GM19463 (cell line): Measurements from ENCODE around the gene CCNY.

ENCODE experiments used
- ATAC-seq: cut with Tn5 transposase; IDR thresholded peaks from one replicate; pipeline ENCODE4 v1.9.1; 2021; ENCODE audit warnings: mild to moderate bottlenecking, moderate library complexity; ENCODE audit not compliant: unreplicated experiment

Gene CCNY

DNA sequence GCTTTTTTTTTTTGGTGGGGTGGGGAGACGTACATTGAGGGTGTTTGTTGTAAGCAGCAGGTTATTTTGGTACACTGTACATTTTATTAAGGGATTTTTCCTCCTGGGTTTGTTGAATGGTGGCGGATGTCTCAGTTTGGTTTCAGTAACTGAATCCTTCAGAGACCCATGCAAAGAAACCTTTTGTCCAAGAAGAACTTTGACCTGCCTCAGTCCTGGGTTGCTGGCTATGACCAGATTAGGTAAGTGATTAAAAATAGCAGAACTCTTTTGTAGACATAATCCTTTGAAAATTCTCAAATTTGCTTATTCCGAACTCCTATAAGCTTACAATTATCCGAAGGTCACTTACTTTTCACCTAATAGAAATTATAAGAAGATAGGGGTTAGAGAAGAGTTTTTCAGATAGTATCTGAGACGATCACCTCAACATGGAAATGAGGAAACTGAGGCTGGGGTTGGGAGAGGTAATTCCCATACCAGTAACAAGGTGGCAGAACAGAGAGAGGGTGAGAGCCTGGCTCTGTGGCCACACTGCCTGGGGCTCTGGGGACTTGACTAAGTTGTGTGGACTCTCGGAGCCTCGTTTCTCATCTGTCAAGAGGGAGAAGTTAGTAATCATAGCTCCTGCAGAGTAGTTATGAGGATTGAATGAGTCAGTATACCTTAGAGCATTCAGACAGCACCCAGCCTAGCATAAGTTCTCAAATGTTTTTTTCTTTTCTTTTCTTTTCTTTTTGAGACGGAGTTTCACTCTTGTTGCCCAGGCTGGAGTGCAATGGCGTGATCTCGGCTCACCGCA, 87.4 kb downstream of the CCNY start:
- ATAC-seq, result no peak

DNA sequence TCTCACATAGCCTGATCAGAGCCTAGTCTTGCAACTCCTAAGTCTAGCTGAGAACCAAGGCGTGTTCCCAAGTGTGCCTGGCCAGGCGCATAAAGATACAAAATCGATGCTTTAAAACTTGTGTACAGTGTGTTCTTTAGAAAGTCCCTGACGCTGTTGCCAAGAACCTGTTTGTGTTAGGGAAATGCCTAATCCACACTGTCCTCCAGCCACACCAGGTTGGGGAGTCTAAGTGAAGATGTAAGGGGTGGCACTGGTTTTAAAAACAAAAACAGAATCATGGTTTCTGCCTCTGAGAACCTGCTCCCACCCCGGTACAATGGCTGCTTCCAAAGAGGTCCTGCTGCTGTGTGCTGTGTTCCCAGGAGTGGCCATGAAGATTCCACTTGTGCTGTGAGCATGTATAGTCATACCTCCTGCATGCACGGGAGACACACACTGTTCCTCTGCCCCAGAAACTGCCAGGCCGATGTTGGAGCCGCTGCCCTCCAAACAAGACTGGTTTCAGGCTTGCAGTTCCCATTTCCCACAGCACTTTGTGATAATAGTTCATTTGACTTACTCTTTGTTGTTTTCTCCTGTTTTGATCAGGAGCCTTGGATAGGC, 88.5 kb downstream of the CCNY start:
- ATAC-seq, result no peak

DNA sequence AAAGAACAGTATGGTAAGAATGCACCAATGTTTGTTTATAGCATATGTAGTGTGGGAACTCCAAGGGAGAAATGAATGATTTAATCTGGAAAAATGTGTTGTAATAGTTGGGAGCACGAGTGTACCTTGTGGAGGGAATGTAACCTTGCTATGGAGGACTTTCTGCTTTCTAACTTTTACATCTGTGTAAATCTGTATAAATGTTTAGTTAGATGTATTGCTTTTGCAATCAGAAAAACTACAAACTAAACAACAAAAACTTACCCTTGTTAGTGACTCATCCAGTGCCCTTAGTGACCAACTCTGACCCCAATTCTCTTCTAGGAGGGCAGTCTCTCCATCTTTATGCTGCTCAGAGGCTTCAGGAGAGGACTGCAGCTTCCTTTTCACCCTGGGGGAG, 89.3 kb downstream of the CCNY start:
- no peak for ATAC-seq

DNA sequence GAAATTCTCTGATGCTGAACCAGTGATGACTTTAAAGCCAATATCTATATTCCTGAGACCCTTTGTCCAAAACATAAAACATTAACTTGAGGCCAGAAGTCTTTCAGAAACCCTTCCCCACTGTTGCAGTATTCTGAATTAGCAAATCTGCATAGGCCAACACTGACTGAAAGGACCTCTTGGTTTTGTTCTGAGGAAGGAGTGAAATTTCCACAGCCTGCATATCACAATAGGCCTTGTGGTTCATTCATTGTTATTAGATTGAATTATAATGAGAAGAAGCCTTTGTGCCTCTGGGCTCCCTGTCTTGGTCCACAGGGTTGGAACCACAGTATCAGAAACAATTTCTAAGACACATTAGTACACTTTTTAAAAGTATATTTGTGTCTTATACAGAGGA, 90.3 kb downstream of the CCNY start:
- ATAC-seq, result no peak

DNA sequence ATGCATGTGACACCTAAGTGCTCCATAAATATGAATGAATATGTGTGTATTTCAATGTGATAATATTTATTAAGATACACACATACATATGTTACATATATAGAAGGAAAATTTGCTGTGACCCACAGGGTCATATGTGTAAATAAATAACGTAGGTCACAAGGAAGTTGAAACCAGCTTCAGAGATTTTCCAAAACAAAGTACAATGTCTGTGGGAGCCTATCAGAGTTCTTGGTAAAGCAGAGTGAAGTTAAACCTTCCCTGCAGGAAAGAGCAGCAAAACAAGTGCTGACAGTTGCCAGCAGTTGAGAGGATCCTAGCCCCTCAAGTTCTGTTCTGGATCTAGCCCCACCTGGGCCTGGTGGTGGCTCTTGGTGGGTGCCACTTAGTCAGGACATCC, 91.2 kb downstream of the CCNY start:
- no peak for ATAC-seq

DNA sequence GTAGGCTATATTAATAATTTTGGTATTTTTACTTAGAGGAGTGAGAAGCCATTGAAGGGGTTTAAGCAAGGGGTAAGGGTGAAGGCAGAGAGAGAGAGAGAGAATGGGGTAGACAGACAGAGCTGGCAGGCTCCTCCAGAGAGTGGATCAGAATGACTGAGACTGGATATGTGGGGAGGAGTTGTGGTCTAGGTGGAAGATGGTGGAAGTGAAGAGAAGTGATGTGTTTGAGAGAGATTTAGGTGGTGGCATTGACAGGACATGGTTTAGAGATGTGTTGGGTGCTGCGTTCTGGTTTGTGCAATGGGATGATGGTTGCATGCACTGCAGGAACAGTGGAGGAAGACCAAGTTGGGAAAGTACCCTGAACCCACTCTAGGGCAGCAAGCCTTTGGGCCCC, 92.2 kb downstream of the CCNY start:
- no peak for ATAC-seq

DNA sequence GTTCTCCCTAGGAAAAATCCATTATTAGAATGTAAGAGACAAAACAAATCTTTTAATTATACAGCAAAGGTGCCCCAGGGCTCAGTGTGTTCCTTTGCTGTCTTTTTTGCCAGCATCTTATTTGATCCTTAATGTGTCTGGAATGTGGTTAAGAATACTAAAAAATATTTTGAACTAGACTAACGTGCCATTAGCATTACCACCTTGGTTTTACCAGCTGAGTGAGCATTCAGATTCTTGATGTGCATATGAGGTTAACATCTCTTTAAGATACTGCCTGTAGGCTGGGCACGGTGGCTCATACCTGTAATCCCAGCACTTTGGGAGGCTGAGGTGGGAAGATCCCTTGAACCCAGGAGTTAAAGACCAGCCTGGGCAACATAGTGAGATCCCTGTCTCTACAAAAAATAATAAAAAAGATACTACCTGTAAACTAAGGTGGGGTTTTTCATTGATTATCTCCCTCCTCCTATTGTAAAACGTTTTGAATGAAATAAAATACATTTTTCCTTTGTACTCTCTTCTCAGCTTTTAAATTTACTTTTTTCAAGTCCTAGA, 96.6 kb downstream of the CCNY start:
- no peak for ATAC-seq

DNA sequence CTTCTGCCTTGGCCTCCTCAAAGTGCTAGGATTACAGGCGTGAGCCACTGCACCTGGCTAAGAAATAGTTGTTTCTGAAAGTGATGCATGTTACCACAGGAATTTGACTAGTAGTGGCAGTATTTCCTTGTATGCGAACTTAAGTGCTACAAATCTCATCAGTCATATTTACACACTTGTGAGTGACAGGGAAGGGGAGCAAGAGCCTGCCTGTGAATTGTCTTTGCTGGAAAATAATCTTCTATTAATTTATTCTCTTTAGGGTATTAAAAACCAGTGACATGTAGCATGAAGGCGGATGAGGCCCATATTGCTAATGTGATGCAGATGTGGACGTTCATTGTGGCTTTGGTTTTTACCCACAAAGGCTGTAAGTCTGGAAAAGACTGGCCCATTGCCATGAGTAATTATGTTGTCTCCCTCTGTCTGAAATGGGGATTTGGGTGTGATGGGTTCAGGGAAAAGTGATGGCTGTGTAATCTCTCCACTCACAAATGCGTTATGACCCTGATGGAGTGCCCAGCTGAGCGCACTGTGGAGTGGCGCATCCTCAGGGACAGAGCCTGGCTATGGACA, 97.6 kb downstream of the CCNY start:
- ATAC-seq, result no peak

DNA sequence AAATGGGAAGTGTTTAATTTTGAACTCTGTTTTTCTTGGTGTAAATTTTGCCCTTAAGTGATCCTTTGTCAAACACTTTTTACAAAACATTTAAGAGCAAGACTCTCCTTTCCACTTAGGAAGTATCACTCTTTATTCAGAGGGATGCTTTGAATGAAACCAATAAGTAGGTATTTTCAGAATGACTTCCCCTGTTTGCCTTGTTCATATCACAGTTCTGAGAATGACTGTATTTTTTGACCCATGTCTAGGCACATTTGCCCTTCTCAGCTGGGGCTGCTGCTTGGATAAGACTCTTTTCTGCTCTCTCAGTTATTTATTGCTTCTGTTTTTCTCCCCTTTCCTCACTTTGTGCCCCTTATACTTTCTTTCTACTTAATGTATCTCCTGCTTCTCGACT, 98.2 kb downstream of the CCNY start:
- no peak for ATAC-seq

DNA sequence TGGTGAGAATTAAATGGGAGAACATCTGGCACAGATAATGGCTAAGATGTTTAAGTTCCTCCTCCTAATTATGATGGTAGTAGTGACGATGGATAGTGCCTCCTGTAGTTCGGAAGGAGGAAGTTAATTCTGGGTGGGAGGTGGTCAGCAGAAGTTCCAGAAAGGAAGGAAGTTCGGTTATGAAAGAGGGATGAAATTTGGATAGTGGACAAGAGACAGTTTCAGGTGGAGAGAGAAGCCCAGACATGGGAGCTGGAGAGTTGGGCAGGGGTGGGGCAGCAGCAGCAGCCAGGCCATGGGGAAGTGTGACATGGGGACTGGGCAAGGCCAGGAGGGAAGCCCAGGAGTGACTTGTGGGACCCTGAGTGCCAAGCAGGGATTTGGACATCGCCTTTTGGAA, 99.5 kb downstream of the CCNY start:
- ATAC-seq, result no peak

DNA sequence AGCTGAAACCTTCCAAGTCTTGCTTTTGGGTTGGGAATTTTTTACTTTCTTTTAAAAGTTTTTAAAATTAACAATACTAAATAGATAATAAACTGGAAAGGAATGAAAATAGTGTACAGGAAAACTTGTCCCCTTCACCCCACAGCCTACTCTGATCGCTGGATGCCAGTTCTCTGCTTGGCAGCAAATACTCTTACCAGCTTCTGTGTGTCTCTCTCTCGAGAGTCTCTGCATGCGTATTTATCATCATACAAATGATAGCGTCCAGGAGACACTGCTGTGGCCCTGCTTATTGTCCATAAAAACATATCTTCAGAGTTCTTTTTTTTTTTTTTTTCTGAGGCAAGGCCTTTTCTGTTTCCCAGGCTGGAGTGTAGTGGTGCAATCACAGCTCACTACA, 101.5 kb downstream of the CCNY start:
- ATAC-seq, result no peak

DNA sequence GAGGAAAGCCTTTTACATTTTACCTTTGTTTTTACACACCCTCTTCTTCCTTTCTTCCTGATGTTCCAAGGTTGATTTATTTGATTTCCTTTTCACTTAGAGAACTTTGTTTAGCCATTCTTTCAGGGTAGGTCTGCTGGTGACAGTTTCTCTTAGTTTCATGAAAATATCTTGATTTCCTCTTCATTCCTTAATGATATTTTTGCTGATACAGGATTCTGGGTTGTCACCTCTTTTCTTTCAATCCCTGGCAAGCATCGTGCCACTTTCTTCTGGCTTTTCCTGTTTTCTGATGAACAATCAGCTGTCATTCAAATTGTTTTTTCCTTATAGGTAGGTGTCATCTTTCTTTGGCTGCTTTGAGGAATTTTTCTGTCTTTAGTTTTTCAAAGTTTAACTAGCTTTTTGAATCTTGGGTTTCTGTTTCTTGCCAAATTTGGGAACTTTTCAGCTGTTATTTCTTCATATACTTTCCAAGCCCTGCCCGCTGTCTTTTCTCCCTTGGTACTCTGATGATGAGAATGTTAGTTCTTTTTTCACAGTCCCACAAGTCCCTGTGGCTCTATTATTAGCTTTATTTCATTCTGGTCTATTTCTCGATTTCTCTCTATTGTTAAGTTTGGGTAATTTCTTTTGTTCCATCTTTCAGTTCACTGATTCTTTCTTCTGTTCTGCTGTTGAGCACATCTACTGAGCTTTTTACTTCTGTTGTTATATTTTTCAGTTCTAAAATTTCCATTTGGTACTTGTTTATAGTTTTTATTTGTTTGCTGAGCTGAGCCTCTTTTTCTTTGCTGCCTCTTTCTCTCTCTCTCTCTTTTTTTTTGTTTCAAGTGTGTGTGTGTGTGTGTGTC, 102.6 kb downstream of the CCNY start:
- ATAC-seq, result no peak

DNA sequence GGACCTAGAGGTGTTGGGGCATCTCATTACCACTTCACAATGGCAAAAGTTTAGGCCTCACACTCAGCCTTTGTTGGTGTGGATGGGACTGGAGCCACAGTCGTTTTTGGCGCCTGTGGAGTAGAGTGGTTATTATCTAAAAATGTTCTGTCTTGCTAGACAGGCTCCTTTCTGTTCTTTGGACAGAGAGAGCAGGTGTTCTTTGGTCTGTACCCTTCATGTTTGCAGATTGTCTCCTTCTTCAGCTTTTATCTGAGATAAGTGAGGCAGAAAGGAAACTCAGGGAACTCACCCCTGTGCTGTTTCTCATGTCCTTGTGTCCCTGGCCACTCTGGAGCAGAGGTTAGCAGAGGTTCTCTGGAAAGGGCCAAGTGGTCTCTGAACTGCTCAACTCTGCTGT, 103.7 kb downstream of the CCNY start:
- ATAC-seq, result no peak

DNA sequence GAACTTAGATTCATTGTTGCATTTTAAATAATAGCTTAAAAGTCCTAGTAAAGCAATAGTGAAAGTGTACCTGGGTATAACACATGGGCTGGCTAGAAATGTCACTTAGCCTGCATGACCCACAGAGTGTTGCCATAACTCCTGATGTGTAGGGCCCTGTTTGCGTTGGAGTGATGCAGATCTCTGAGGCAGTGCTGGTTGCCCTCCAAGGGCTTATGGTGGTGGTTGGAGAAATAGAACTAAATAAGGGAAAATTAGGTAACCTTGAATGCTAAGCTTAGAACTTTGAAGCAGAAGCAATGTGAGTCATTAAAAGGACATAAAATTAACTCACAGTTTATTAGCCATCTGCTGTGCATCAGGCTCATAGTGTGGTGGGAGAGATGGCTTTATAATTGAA, 105.7 kb downstream of the CCNY start:
- no peak for ATAC-seq

DNA sequence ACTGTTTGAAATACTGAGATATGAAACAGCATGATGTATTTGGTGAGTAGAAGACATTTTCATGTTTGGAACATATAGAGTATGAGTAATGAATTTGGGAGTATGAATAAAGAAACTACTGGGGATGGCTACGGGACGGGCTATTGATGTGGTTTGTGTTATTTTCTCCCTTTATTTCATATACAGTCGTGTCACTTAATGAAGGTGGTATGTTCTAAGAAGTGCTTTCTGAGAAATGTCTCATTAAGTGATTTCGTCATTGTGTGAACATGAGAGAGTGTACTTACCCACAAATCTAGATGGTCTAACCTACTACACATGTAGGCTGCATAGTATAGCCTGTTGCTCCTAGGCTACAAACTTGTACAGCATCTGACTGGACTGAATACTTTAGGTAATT, 106.3 kb downstream of the CCNY start:
- ATAC-seq, result no peak

DNA sequence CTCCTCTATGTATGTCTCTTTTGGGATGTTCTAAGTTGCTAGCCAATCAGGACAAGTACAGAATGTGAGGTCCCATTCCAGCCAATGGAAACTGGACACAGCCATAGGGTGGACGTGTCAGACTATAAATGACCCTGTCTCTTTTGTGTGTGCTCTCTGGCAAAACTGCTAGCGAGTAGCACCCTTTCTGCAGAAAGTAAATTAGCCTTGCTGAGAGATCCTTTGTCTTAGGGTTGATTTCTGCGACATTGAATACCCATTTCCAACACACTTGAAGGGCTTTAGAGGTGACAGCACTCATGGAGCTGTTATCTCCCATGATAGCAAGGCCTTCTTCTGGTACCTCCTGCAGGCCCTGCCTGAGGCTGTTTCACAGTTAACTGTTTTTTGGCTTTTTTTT, 107.5 kb downstream of the CCNY start:
- ATAC-seq, result no peak

DNA sequence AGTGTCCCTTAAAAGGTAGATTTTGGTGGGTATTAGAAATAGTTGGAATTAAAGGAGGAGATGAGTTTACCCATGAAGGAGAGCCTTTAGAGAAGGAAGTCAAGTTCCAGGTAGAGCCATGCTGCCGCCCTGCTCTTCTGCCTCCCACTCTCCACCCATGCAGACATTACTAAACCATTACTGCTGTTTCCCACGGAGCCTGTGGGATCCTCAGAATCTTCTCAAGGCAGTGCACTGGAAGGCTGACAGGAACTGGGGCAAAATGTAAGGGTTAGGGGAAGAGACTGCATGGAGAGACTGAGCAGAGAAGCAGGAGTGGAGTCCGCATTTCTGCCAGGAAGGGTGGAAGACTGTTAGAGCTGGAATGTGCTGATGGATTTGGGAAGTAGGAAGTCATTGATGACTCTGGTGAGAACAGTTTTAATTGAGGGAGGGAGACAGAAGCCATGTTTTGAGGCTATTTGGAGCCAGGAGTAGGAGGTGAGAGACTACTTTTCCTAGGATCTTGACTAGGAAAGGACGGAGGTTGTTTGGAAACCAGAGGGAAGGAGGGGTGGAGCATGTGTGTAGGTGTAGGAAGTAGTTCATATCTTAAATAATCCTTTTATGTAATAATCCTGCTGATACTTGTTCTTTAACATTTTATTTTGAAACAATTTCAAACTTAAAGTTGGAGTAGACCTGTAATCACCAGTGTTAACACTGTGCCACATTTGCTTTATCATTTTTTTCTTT, 109.0 kb downstream of the CCNY start:
- ATAC-seq, result no peak

DNA sequence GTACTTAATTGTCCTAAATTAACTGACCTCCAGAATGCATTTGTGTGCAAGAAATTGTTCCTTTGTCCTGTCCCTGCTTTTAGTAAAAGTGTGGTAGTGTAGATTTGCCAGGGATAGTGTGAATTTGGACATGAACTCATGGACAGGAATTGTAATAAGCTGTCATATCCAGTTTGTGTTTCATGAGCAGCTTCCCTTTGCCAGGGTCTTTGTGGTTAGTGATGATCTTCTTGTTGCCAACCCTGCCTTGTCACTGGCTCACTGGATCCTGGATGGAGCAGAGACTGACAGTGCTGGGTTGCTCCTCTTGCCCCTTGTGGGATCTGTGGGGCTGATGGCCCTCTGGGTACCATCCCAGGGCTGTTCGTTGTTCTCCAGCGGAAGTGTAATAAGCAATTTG, 110.1 kb downstream of the CCNY start:
- no peak for ATAC-seq

DNA sequence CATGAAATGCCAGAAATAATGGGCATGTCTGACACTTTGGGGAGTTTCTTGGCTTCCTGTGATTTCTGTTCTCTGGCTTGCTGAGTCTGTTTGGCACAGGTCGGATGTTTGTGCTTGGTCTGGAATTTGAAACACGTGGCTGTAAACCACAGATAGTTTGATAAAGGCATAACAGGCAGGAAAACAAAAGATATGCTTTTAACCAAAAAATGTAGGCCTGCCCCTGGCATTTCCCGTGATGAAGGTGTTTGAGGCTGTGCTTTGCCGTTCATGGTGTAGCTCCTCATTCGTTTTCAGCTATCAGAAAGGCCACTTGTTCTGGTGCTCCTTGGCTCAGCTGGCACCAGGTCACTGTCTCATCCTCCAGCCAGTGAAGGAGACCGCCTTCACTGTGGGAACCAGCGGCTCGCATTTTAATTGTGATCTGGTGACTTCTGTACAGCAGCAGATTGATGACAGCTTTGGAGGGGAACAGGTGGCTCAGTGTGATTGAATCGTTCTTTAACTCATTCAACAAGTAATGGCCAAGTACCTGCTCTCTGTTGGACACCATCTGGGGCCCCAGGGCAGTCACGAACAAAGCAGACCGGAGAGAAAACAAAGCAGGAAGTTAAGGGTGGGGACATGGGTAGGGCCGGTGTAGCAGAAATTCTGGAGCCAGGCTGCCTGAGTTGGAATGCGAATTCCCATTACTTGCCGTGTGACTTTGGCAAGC, 111.5 kb downstream of the CCNY start:
- ATAC-seq, result no peak
